HG02970 (cell line): ENCODE results near the gene LAIR1.
"Not testable (repeated sequence)": the region's sequence is repeated elsewhere in the genome, so short reads cannot be mapped to it uniquely, and the experiment has no call there.

Source experiments
- ATAC-seq: cut with Tn5 transposase; IDR thresholded peaks from one replicate; pipeline ENCODE4 v1.9.1; 2021; ENCODE audit warnings: mild to moderate bottlenecking, moderate library complexity, moderate number of reproducible peaks; ENCODE audit not compliant: unreplicated experiment, low FRiP score

Gene LAIR1, protein sequence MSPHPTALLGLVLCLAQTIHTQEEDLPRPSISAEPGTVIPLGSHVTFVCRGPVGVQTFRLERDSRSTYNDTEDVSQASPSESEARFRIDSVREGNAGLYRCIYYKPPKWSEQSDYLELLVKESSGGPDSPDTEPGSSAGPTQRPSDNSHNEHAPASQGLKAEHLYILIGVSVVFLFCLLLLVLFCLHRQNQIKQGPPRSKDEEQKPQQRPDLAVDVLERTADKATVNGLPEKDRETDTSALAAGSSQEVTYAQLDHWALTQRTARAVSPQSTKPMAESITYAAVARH

DNA sequence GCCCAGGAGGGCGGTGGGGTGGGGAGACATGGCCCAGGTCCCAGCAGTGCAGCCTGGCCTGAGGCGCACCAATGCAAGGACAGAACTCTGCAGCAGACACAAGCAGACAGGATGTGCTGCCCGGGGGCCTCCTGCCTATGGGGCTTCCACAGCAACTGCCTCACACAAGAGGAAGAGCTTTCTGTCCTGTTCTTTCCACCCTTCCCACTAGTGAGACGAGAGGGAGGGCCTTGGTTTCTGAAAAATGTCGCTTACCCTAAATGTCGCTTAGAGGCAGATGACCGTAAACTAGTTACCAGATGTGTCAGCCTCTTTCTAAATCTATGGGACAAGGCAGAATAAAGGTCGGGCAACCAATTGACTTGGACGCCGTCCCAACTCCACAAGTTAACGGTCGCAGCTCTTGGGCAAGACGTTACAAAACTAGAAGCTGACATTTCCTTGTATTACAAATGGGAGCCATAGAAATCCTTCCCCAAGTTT lies at the start of gene LAIR1:
Gene LAIR1, minus strand, starts transcription at position 157 of the 483 bp plus-strand sequence. Its CDS starts 127 bp downstream, at position 30.
- no peak for ATAC-seq

DNA sequence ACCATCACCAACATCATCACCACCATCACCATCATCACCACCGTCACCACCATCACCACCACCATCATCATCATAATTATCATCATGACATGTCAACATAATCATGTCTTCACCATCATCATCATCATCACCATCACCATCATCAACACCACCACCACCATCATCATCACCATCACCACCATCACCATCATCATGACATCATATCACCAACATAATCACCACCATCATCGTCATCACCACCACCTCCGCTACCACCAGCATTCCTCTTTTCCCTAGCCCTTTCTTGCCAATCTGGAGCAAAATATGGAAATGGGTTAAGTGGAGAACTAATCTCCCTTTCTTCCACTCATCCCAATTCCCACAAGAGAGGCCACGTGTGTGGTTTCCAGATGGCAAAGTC lies 49.4 kb upstream of the LAIR1 start:
- ATAC-seq = no peak

- ATAC-seq = no peak
Measured at GRCh38 chr19:54412877-54413276, 48.1 kb upstream of the LAIR1 start.

DNA sequence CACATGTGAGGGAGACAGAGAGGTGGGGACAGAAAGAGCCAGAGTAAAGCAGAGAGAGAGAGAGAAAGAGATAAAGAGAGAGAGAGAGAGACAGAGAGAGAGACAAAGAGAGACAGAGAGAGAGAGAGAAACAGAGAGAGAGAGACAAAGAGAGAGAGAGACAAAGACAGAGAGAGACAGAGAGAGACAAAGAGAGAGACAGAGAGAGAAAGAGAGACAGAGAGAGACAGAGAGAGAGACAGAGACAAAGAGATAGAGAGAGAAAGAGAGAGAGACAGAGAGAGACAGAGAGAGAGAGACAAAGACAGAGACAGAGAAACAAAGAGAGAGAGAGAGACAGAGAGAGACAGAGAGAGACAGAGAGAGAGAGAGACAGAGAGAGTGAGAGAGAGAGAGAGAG lies 46.3 kb upstream of the LAIR1 start:
- no peak for ATAC-seq

GRCh38 chr19:54408456-54409026 lies 43.8 kb upstream of the LAIR1 start:
- ATAC-seq = no peak

- no peak for ATAC-seq
Measured at GRCh38 chr19:54407780-54408179, 43.0 kb upstream of the LAIR1 start.

GRCh38 chr19:54405628-54406027 lies 40.9 kb upstream of the LAIR1 start:
- no peak for ATAC-seq

DNA sequence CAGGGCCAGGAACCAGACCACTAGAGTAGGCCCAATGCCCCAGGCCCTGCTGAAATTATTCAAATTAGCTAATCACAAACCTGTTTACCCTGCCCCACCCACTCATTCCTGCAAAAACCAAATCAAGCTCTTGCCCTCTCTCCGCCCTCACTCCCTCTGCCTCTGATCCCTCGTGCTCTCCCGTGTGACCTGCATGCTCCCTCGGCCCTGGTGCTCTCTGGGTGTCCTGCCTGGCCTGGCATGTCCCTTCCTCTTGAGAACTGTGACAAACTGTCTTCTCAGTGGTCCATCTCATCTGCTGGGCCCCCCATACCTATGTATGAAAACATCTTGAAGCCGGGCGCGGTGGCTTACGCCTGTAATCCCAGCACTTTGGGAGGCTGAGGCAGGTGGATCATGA lies 38.3 kb upstream of the LAIR1 start:
- no peak for ATAC-seq

DNA sequence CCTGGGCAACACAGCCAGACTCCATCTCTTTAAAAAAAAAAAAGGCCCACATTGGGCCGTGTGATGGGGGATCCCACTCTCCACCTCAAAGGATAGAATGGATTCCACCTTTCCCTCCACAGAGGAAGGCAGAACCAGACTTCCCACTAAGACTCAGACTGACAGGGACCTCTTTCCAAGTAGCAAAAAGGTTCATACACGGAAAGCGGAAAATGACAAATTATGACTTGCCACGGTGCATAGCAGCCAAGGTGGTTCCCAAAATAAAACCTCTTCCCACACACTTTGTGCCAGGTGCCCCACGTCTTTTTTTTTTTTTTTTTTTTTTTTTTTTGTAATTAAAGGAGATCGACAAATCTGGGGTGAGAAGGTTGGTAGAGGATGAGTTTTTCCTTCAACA lies 36.2 kb upstream of the LAIR1 start:
- no peak for ATAC-seq

GRCh38 chr19:54399189-54399588 lies 34.5 kb upstream of the LAIR1 start:
- no peak for ATAC-seq

DNA sequence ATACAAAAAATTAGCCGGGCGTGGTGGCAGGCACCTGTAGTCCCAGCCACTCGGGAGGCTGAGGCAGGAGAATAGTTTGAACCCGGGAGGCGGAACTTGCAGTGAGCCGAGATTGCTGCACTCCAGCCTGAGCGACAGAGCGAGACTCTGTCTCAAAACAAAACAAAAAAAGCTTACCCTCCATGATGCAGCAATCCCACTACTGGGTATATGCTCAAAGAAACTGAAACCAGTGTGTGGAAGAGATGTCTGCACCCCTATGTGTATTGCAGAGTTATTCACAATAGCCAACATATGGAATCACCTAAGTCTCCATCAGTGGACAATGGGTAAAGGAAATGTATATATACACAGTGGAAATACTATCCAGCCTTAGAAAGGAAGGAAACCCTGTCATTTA lies 31.0 kb upstream of the LAIR1 start:
- ATAC-seq = no peak

DNA sequence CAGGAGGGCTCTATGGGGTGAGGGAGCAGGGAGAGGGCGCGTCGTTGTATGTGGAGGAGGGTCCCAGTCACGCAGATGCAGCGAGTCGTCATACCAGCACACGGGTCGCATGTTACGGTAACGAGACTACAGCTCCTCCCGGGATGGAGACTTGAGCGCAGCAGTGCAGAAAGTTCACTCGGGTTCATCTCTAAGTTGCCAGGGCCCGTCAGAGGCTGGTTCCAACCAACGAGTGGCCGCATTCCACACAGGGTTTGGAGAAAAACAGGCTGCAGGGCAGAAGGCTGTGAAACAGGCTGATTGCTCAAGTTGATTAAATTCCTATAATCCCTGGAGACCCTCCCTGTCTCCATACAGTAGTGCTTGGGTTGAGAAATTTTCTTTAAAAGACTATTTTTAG lies 28.6 kb upstream of the LAIR1 start:
- ATAC-seq = no peak

DNA sequence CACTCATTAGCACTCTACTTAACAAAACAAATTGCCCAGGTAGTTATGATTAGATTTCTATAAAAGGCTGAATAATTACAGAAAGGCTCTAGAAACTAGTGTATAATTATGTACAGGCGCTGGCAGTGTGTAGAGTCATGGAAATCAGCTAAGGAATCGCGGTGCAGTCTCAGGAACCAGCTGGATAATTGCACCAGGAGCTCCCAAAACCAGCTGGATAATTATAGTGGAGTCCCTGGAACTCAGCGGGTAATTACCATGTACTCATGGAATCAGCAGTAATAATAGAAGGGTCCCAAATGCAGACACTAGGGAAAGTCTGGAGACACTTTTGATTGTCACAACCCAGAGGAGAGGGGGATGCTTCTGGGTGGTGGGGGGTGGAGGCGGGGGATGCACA lies 27.4 kb upstream of the LAIR1 start:
- no peak for ATAC-seq

- ATAC-seq = no peak
Measured at GRCh38 chr19:54391589-54392061, 26.9 kb upstream of the LAIR1 start.

DNA sequence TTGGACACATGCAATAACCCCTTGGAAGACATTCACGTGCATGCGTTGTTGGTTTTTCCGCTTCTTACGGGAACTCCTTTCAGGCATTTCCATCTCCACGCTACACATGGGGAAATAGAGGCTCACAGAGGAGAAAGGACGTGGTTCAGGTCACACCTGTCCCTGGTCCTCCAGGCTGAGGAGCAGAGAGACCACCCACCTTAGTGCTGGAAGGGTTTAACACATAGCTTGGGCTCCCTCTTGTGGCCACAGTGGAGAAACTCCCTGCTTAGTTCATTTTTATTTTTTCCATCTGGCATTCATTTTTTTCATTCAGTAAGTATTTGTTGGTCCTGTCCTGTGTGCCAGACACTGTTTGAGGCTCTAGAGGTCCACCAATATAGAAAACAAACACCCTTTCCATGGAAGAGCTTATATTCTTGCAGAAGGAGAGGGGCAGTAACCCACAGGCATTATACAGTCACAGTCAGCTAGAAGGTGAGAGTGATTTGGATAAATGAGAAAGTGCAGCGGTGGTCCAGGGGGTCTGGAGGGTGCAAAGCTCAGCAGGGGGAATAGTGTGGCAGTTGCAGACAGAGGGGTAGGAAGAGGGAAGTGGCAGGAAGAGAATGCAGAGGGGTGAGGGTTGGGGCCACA lies 26.3 kb upstream of the LAIR1 start:
- ATAC-seq = no peak

- no peak for ATAC-seq
Measured at GRCh38 chr19:54389553-54389952, 24.8 kb upstream of the LAIR1 start.

- no peak for ATAC-seq
Measured at GRCh38 chr19:54388802-54389139, 24.0 kb upstream of the LAIR1 start.

GRCh38 chr19:54387991-54388801 lies 23.5 kb upstream of the LAIR1 start:
- ATAC-seq = no peak

DNA sequence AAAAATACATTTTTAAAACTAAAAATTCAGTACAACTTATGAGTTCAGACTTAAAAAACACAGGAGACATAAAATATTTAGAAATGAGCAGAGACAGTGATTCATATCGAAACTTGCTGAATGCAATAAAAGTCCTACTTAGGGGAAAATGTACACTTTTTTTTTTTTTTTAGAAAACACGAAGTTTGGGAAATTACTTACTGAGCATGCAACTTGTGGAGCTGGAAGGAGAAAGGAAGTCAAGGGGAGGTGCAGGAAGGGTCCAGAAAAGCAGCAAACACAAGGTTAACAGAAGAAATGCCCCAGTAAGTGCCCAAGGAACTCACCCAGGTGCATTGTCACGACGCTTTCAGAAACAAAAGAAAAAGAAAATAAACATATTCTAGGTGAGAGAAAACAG lies 18.6 kb upstream of the LAIR1 start:
- no peak for ATAC-seq

DNA sequence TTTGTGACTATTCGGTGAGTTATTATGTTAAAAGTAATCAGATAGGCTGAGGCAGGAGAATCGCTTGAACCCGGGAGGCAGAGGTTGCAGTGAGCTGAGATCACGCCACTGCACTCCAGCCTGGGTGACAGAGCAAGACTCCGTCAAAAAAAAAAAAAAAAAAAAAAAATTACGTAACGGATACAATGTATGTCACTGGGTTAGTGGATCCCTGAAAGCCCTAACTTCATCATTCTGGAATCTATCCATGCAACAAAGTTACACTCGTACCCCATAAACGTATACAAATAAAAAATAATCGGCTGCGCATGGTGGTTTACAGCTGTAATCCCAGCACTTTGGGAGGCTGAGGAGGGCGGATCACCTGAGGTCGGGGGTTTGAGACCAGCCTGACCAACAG lies 17.3 kb upstream of the LAIR1 start:
- ATAC-seq = not testable (repeated sequence)

GRCh38 chr19:54380897-54381296 lies 16.2 kb upstream of the LAIR1 start:
- no peak for ATAC-seq
